NOMO-1 (cell line): ENCODE results near the gene HEPN1.

Experiments
- DNase-seq, 2 experiments: peaks; one replicate each; lab custom pipeline; 2025; ENCODE audit not compliant: unreplicated experiment in 2 of 2; lab: John Stamatoyannopoulos, UW

HEPN1 gene

DNA sequence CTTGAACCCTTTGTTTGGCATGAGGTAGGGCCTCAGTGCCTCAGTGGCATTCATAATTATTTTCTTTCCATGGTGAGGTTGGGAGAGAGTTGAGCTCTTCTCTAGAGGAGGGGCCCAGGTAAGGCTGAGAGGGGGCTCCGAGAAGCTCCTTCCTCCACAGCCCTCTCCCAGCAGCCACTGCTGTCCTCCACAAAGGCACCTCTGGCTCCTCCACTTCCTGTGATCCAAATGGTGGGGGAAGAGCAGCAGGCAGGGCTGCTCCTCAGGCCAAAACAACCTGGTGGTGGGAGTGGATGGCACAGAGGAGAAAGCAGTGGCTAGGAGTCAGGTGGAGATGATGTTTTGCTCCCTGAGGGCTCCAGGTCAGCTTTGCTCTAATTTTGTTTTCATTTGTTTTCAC, 34.7 kb upstream of the HEPN1 start:
- no peak for DNase-seq

DNA sequence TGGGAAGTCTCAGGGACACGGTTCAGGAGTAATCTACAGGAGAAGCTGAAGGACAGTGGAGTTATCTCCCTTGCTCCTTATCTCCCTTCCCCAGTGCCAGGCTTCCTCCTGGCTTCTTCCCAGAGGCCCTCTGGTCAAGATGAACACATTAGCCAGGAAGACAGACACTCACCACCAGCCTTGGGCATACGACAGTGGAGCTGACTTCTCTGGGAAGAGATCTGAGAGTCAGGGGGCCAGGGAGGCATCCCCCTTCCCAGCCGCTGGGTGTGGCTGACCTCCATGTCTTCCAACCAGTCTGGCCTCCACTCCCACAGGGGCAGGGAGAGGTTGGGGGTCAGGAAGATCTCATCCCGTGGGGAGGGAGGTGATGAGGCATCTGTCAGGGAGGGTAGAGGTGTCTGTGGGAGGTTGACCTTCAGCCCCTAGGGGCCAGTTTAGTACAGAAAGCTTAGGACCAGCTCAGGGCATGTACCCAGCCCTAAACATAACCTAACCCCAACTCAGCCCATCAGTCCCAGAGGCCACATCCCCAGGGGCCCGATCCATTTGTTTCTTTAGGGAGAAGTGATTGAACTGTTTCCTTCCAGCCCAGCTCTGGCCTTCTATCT, 34.1 kb upstream of the HEPN1 start:
- no peak for DNase-seq

DNA sequence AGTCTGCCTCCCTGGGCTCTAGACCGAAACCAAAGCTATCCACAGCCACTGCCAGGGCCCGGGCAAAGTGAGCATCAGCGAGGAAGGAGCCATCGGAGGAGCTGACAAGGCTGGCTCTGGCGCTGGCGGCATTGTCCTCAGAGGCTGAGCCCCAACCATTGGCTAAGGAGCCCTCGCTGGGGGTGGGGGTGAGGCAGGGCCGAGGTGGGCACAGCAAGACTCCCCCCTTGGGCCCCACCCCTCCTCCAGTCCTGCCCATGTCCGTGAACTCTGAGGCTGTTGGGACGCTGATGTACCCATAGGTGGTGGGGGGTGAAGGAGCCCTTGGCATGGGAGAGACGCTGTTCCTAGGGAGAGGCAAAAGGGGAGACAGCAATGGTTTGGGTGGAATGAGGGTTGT, 32.6 kb upstream of the HEPN1 start:
- DNase-seq = no peak

DNA sequence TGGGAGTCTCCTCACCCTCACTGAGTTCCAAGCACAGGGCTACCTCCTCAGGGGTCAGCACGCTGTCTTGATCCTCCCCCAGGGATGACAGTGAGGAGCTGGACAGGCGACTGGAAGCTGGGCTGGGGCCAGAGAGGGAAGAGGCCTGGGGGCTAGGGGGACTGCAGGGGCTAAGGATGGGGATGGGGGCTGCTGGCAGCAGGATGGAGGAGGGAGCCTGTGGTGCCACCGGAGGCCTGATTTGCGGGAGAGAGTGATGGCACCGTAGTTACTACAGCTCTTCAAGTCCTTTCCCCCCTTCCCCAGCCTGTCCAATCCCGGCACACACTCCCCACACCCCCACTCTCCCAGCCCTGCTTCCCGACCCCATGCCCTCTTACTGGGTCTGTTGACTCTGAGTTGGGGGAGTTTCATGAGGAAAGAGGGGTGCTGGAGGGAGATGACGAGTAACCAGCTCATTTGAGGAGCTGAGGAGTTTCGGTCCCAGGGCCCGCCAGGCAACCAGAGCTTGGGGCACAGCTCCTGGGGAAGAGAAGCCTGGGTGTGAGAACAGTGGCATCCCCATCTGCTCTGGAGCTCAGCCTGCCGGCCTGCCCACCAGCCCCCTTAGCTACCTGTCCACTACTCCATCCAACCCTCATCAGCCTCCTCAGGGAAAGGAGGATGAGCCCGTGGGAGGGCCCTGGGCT, 31.9 kb upstream of the HEPN1 start:
- DNase-seq = no peak

DNA sequence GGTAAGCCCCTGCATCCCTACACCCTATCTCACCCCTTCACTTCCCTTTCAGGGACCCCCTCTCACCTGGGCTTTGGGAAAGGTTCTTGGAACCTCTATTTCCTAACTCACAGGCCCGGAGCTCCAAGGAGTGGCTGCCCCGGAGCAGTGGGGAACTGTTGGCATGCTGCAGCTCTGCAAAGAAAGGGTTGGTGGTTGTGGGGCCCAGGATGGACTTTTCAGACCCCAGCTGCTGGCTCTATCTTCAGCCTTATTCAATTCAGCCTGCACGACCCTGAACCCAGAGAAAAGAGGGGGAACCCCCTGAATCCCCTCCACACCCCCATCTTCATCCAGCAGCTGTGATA, 31.4 kb upstream of the HEPN1 start:
- DNase-seq = no peak

DNA sequence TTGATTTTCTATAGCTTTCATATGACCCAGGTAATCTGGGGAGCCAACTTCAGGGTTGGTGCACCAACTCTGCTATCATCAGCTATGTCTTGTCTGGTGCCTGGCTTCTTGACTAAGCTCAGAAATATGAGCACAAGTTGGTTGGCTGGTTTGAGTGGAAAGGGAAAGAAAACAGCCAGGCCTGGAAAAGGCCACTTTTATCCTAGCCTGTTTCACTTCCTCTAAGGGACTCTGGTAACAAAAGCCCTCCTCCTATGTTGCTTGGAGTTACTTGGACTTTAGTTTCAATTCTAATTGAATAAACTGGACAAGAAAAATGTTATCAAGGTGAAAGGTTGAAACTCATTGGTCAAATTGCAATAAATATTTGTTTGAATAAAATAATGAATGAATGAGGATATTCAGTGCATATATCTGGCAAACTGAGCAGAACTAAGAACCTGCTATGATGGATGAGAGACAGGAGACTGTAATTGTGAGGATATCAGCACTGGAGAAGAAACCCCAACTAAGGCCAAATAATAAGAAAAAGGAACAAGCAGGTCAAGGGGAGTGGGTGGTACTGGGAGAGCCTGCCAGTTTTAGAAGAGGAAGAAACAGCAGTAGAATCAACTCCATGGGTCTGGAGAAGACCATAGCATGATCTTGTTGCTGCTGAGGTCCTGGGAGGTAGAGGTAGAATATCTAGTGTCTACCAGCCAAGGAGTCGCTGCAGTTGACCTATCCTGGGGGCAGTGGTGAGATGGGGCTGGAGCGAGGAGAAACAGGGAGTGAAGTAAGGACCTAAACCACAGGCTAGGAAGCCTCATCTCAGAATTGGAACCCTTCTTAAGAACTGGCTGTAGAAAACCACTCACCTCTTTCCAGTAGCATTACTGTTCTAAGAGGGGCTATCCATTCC, 29.6 kb upstream of the HEPN1 start:
- DNase-seq = peak in 1 of 2 experiments; percentile 41

DNA sequence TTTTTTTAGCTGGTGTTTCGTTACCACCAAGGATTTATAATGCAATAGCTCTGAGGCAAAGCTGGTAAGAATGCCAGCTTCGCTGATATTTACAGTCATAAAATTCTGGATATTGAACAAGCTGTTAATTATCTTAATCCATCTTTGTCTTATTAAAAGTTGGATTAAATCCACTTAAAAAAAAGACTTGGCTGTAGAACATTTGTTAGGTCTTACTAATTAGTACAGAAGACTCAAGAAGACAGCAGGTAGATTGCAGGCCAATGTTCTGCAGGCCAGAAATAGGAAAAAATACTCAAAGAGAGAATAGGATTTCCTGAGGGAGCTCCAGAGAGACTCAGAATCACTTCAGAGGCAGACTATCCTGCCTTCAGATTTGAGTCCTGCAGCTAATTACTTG, 28.9 kb upstream of the HEPN1 start:
- DNase-seq = no peak

DNA sequence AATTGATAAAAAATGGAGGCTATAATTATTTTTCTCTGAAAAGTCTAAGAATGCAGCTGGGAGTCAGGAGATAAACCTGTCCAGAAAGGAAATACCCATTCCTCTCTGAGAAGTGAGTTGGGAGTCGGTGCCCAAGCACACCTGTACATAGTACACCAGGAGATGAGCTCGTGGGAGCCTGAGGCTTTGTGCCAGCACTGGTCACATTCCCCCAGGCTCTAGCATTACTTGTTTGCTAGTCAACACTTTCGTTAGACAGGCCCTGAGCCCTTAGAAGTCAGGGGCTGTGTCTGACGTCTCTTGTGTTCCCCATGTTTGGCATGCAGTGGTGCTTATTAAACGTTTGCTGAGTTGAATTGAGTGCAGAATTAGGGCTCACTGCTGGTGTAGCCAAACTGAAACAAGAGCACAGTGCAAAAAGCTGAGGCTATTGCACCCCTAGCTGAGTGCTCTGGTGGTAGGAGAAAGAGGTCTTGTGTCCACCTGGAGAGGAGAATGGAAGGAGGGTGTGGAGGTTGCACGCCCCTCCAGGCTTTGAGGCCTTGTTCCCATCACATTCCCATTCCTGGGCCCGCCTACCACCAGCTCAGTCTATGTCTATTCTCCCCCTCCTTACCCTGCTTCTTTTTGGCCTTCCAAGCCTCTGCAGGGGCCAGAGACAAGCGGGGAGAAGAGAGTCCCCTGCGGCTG, 28.2 kb upstream of the HEPN1 start:
- DNase-seq = no peak

DNA sequence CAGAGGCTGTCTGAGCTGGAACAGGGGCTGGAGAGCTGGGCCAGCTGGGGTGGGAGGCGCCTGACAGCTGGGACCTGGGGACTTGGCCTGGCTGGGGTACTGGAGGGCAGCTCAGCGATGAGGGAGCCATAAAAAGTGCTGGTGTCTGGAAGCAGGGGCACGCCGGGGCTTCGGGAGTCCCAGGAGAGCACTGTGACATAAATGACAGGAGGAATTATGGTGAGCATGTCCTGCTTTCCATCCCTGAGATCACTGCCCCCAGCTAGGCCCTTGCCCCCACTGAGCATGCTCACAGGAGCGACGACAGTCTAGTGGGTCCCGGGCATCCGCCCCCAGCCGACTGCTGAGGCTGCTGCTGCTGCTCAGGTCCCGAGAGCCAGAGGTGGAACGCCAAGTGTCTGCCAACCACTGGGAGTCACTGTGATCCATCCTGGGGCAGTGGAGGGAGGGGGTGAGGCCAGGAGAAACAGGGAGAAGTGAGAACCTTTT, 27.6 kb upstream of the HEPN1 start:
- DNase-seq = no peak

DNA sequence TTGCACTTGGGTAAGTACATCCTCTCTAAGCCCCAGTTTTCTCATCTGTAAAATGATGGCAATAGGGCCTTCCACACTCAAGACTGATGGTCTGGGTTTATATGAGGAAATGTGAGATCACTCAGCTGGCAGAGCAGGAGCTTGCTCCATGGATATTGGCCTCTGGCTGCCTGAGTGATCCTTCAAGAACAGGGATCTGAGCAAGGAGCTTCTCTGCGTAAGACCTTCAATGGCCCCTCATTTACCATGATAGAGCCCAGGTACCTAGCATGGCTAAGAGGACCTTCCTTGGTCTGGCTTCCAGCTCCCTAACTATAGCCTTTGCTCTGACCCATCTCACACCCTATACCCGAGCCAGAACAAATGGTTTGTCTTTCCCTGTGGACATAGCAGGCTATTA, 26.9 kb upstream of the HEPN1 start:
- DNase-seq = no peak

DNA sequence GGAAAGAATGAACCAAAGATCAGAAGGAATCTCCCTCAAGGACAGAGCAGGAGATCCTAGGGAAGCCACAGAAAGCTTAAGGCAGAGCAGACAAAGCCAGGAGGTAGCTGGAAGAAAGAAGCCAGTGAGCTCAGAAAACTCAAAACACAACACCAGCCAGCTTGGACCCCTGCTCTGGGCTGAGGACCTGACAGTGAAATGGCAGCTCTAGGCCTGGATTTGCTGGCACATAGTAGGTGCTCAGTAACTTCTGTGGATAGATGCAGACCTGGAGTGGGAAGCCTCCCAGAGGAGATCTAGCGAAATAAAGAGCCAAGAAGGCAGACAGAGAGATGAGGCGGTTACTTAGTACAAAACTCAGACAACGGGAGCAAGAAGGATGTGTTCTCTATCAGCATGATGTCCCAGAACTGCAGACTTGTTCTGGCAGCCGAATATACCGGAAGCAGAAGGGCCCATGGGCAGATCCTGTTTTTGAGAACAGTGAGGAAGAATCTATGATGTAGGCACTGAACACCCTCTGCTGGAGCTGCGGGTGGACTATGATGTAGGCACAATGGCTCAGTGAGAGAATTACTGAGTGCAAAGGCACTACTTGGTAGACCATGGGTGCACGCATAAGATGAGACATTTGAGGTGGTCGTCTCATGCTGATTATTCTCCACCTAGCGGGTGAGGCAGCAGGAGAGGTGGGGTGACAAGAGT, 26.1 kb upstream of the HEPN1 start:
- peak in 1 of 2 experiments; percentile 10 for DNase-seq

DNA sequence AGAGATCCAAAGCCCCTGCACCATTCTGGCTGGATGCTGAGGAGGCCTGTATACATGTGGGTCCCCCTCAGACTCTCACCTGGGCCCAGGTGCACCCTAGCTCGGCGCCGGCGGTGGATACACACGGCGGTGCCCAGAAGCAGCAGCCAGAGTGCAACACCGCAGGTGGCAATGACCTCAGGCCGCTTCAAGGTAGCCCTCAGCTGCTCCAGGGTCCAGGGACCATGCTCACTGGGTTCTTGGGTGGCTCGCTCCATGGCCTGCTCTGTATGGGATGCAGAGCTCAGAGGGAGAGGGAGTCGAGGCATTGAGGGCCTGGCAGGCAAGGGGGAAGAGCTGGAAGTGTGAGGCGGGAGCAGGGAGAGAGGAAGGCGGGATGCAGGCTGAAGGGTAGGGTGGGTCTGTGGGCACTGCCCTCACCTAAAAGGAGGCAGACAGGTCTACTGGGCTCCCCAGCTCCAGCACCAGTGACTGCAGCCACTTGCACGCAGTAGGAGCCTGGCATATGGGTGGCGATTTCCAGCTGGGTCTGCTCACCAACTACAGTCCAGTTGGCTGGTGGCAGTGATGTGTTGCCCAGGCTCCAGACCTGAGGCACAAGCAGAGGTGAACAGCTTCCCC, 25.2 kb upstream of the HEPN1 start:
- DNase-seq = no peak

DNA sequence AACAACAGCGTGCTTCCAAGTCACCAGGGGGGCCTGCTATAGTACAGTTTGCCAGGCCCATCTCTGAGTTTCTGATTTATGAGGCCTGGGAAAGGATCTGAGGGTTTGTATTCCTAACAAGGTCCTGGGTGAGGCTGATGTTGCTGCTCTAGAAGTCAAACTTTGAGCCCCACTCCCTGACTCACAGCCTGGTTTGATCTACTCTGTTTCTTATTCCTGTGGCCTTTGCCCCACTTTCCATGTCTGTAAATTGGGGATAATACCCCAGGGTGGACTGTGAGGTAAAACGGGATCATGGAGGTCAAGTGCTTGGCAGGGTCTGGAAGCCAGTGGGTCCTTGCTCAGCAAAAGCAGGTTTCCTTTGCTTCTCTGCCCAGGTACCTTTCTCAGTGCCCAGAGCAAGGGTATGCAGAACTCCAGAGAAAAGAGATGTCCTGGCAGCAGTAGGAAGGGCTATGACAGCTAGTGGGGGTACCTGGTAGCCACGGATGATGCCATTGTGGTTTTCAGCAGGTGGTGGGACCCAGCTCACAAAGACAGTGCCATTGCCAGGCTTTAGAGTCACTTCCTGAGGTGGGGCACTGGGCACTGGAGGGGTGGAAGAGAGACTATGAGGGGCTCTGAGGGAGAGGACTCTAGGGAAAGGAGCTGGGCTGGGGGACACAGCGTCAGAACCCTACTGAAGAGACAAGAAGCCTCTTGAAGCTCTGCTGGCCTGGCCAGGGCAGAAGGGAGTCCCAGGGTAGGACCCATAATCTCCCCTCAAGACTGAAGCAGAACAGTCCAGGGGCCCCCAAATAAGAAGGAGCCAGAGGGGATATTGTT, 24.2 kb upstream of the HEPN1 start:
- no peak for DNase-seq

DNA sequence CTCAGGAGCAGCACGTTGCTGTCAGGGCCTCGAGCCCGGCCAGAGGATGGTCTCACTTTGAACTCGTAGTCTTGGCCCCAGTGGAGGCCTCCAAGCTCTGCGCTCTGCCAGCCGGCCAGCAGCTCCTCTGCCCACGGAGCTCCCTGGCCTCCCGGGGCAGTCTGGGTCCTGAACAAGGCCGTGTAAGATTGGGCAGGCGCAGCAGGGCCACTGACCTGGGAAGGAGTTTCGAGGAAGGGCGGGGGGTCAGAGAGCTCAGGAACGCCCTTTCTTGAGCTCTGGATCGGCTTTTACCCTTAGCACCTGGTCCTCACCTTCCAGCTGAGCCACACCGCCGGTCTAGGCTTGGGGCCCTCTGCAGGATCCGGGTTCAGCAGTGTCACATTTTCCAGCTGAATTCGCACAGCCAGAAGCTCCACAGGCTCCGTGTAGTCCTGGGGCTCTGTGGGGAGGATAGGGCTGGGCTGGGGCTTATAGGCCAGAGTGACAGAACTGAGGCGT, 23.5 kb upstream of the HEPN1 start:
- DNase-seq = no peak

DNA sequence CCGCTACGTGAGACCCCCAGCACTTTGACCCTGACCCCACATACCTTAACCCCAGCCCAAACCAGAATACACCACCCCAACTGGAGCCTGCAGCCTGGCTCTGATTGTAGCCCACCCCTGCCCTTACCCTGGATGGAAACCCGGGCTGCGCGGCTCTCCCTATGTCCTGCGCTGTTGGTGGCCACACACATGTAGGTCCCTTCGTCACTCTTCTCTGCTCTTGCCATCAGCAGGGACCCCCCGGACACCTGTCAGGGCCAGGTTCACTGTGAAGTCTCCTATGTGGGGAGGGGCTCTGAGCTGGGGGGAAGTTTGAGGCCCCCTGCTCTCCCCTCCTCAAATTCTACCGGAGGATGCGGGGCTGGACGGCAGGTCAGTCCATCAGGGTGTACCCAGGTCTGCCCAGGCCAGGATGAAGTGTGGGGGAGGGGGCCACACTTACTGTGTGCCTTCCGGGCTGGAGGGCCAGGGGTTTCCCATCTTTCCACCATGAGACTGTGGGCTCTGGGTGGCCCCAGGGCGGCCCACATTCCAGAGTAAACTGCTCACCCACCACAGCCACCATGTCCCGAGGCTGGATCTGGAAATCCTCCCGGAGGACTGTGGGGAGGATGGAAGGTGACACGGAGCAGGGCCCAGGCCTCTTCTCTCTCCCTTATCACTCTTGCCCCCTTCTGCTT, 22.8 kb upstream of the HEPN1 start:
- no peak for DNase-seq

DNA sequence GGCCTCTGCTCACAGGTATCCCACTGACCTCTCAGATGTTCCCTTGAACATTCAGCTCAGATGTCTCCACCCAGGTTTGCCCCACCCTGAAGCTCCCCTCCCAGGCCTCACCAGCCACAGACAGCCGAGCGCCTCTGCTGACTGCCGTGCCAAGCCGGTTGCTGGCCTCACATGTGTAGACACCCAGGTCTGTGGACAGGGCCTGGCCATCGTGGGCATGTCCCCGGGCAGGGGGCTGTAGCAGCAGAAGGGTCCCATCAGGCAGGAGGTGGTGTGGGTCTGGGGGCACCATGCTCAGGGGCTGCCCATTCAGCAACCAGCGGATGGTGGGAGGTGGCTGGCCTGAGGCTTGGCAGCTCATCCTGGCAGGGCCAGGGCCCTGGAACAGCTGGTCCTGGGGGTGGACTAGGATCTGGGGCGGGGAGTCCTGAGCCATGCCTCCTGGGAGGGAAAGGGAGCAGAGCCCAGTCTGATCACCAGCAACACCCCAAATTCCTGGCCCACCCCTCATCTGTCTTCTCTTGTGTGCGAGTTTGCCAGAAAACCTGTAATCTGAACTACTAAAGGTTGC, 22.1 kb upstream of the HEPN1 start:
- no peak for DNase-seq

DNA sequence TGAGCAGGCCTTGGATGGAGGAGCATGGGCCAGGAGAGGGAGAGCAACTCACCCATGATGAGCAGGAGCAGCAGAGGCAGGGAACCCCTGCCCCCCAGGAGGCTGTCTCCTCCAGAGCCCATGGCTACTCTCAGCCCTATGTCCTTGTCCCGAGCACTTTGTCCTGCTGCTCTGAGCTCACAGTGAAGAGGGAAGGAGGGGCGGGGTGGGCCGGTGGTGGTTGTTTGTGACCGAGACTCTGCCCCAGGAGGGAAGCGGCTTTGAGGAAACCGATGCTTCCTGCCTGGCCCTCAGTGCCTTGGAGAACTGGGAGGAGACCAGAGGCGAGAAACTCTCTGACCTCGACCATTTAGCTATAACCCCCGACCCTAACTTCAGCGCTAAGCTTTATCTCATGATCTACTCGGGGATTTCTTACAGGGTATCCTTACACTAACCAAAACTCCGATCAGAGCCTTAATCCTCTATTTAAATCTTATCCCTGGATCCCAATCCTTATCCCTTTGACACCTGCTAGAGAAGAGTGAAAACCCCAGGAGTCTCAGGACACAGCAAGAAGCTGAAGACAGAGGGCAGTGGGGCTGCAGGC, 21.3 kb upstream of the HEPN1 start, which contains the start of gene ROBO4:
ROBO4 (minus strand) TSS at position 192 of the 589 bp plus-strand sequence; CDS start at position 122, 70 bp downstream.
- DNase-seq = no peak

DNA sequence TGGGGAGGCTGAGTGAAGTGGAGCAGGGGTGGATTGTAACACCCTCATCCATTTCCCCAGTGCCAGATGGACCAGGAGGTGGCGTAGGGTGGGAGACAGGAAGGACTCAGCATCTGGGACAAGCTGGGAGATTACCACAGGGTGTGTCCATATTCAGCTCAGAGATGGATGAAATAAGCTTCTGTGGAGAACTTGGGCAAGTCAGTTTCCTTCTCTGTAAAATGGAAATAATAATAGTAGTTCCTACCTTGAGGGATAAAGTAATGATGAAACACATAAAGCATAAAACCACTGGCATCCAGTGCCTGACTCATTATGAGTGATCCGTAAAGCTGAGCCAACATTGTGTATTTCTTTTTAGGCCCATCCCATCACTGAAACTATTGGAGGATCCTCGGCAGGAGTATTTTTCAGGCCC, 20.8 kb upstream of the HEPN1 start:
- DNase-seq = no peak
